ENCODE measurements around the gene KLC1. TPM values are rescaled to one million over a fixed set of nuclear protein-coding genes. Genes with fewer than 3 reads are reported as not detected.

KLC1 gene
- total RNA-seq, 2 experiments from 2014 or later: 97.5 to 101 TPM

DNA sequence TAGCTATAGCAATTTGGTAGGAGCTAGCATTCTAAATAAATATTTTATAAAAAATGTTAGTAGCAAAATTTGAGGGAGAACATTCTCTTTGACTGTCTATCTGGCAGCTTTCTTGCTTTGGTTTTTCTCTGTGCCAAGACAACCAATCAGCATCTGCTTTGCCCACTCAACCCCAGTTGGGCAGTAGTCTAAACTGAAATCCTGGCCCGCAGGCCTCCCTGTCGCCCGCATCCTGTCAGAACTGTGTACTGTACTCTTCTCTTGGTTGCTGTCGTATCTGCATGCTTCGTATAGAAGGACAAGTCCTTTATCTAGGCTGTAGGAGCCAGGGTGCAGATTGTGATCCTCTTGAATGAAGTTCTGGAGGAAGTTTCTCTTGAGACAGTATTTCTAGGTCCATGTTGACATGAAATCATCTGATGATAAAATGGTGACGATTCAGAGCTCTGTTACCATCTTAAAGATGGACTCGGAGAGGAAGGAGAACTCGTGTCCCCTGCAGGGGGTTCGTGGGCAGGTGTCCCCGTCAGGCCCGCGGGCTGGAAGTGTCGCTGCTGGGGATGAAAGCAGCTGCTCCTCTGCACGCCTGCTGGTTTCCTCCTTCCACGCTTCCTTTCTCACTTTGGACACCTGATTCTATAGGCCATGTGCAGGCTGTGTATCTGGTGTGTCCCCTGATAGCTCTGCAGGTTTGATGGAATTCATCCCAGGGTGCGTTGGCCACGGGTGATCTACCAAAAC lies 51.6 kb downstream of the KLC1 start:
- DNase-seq (no peak), ATAC-seq (no peak)
- intact Hi-C loops (cut with micrococcal nuclease): no loop called here
- TF ChIP-seq, protein P1, sequence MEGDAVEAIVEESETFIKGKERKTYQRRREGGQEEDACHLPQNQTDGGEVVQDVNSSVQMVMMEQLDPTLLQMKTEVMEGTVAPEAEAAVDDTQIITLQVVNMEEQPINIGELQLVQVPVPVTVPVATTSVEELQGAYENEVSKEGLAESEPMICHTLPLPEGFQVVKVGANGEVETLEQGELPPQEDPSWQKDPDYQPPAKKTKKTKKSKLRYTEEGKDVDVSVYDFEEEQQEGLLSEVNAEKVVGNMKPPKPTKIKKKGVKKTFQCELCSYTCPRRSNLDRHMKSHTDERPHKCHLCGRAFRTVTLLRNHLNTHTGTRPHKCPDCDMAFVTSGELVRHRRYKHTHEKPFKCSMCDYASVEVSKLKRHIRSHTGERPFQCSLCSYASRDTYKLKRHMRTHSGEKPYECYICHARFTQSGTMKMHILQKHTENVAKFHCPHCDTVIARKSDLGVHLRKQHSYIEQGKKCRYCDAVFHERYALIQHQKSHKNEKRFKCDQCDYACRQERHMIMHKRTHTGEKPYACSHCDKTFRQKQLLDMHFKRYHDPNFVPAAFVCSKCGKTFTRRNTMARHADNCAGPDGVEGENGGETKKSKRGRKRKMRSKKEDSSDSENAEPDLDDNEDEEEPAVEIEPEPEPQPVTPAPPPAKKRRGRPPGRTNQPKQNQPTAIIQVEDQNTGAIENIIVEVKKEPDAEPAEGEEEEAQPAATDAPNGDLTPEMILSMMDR (IDR thresholded peaks at IDR 0.05): no peak
- Mint-ChIP-seq H3K27ac (no peak overlapping the region), H3K36me3 (ENCODE audit: low read depth) (peaks cover 42% of the 10 kb centered on the region), H3K9me3 (no peaks in the 10 kb centered on the region), H3K4me3 (no peak overlapping the region), H3K4me1 (ENCODE audit: low read depth) (peaks cover 8% of the 10 kb centered on the region), H3K27me3 (no peaks in the 10 kb centered on the region)
- POLR2A ChIA-PET: no interaction called here
- CTCF ChIA-PET: interaction anchor here (0.8 to 1.8 kb wide), 14 partner anchors 8 to 220 kb away, joined by 3 to 13 read pairs (median 4); no protein-coding TSS in a partner anchor

DNA sequence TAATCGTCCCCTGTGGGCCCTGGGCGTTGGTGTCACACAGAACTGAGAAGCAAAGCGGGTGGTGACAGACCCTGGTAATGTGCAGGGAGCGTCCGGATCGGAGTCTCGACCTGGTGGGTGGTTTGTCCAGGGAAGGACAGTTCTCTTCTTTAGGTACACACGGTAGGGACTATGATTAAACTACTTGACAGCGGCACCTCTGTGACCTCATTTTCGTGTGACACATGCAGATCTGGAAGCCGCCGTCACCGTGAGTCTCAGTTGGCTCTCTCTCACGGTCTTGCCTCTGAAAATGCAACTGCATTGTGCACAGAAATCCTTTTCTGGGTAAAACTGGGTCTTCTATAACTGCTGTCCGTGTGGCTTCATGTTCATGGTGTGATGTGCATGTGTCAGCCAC lies 54.1 kb downstream of the KLC1 start:
- peaks cover 38% of the 10 kb centered on the region for H3K36me3 Mint-ChIP-seq (ENCODE audit: low read depth)
- ChIA-PET POLR2A (no interaction called here), CTCF (no interaction called here)
- TF ChIP-seq, protein P1 (IDR thresholded peaks at IDR 0.05): no peak
- no peak overlapping the region for H3K4me3 Mint-ChIP-seq
- H3K27me3 Mint-ChIP-seq: no peaks in the 10 kb centered on the region
- H3K4me1 Mint-ChIP-seq (ENCODE audit: low read depth): peaks cover 8% of the 10 kb centered on the region
- no peaks in the 10 kb centered on the region for H3K9me3 Mint-ChIP-seq
- DNase-seq: no peak
- no peak for ATAC-seq
- intact Hi-C loops (cut with micrococcal nuclease): no loop called here
- H3K27ac Mint-ChIP-seq: no peak overlapping the region

DNA sequence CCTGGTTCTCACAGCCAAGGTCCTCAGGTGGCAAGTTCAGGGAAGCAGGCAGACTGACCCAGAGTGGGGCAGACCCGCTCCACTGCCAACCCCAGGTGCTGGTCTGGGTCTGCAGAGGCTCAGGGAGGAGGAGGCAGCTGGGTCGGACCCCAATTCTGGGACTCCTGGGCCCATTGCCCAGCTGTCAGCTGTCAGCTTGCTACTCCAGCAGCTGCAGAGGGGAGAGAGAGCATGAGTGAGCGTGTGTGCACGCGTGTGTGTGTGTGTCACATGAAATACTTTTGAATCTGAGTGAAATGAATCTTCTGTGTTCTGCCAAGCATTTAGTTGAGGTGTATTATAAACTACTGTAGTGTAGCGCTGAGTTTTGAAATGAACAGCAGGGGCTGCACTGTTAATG lies 55.5 kb downstream of the KLC1 start:
- POLR2A ChIA-PET: no interaction called here
- DNase-seq (no peak), ATAC-seq (no peak)
- Mint-ChIP-seq H3K4me1 (ENCODE audit: low read depth) (peaks cover 4% of the 10 kb centered on the region), H3K4me3 (no peak overlapping the region), H3K27me3 (no peaks in the 10 kb centered on the region), H3K27ac (no peak overlapping the region), H3K9me3 (no peaks in the 10 kb centered on the region), H3K36me3 (ENCODE audit: low read depth) (peaks cover 31% of the 10 kb centered on the region)
- CTCF ChIA-PET: no interaction called here
- intact Hi-C loops (cut with micrococcal nuclease): no loop called here
- TF ChIP-seq, protein P1 (IDR thresholded peaks at IDR 0.05): no peak

DNA sequence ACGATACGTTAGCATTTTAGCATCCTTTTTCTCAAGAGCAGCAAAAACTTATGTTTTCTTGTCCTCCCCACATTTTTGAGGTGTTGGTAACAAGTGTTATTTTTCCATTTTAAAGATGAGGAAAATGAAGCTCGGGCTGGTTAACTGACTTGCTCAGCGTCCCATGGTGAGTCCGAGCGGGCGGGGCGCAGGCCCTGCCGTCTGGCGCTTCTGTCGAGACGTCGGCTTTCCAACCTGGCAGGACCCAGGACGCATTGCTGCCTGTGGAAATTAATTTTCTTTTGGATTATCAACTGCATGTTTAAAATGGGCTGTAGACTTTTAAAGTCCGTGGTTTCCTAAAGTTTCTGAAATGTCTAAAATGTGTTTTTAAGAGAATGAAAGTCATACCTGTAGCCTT lies 55.9 kb downstream of the KLC1 start:
- intact Hi-C loops (cut with micrococcal nuclease): no loop called here
- TF ChIP-seq, protein P1 (IDR thresholded peaks at IDR 0.05): no peak
- ChIA-PET POLR2A (interaction anchor here (0.8 to 1.1 kb wide), 2 partner anchors 18 to 56 kb away, joined by 3 to 4 read pairs; no protein-coding TSS in a partner anchor), CTCF (interaction anchor here (0.6 kb wide), 1 partner anchor 66 kb away, joined by 3 read pairs; no protein-coding TSS in a partner anchor)
- Mint-ChIP-seq H3K4me3 (no peak overlapping the region), H3K36me3 (ENCODE audit: low read depth) (peaks cover 28% of the 10 kb centered on the region), H3K27me3 (no peaks in the 10 kb centered on the region), H3K4me1 (ENCODE audit: low read depth) (no peaks in the 10 kb centered on the region), H3K27ac (no peak overlapping the region), H3K9me3 (no peaks in the 10 kb centered on the region)
- ATAC-seq (no peak), DNase-seq (no peak)
